Measurements from ENCODE around the gene TMEM119. TPM values are rescaled to one million over a fixed set of nuclear protein-coding genes. Genes with fewer than 3 reads are reported as not detected.

The TMEM119 gene
- total and polyA plus RNA-seq, 2 of the 4 experiments (the other 2 are of a cell fraction): 8.1 to 9.2 TPM

DNA sequence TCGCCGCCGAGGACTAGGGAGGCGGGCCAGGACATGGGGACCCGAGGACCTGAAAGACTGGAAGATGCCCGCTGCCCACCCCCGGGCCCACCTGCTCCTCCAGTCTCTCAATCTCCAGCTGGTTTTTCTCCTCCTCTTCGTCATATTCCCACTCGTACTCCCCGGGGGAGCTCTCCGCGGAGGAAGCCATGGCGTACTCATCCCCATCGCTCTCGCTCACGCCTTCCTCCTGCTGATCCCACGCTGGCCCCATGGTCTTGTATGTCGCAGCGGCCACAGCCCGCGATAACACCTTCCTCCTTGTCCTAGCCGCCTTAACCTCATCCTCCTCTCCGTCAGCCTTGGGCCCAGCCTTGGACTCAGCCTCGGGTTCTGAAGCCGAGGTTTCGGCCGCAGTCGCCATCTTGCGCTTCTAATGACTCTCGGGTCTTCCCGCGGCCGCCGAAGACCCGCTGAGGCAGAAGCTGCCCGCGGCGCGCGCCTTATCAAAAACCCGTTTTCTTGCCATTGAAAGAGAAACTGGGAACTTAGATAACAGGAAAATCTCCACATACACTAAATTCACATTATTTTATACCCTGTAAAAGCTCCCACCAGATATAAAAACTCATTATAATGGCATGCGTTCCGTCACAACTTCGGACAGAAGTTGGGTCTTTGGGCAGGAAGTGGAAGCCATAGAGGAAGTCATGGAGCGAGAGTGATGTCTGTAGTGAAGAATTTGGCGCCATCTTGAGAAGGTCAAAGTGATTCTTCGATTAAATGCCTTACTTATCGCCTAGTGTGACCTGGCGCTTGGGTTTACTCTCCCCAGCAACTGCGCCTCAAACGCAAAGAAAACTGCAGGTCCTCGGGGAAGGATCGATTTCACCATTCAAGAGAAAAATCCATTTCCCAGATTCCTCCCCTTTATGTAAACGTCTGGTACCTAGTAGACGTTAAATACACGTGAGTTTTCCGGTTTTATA lies 36.8 kb downstream of the TMEM119 start, which contains the start of gene SART3:
Gene SART3 (minus strand): TSS at position 422 of the 968 bp plus-strand sequence. CDS start 19 bp downstream, at position 403.
- DNase-seq: peak; percentile 89
- Histone ChIP-seq H3K14ac (replicated peaks; ENCODE audit: low read depth, low read length) (peak within 1 kb of the TSS; percentile 99), H4K5ac (ENCODE audit: low read depth, low read length) (peak within 1 kb of the TSS; percentile 96), H3K4me1 (ENCODE audit: control insufficient read depth, insufficient read depth, low read length) (no peaks in the 10 kb centered on the region), H4K91ac (ENCODE audit: insufficient read depth, low read depth, low read length) (peak within 1 kb of the TSS; percentile 92), H3K9me1 (ENCODE audit: insufficient read depth, low read length) (peaks cover 9% of the 10 kb centered on the region; the same call in 1 of the 2 replicates), H3K36me3 (ENCODE audit: control insufficient read depth, insufficient read depth, low read length) (peaks cover 15% of the 10 kb centered on the region), H2BK5ac (ENCODE audit: low read depth, low read length, poor library complexity, severe bottlenecking) (peak within 1 kb of the TSS; percentile 92), H3K79me1 (ENCODE audit: low read depth in 1 of 2, low read length in 2 of 2) (peaks cover 15 to 66% of the 10 kb centered on the region in 2 experiments), H3K27ac (ENCODE audit: insufficient read depth, low read length) (peak within 1 kb of the TSS; percentile 97), H2BK120ac (ENCODE audit: low read depth, low read length) (peak within 1 kb of the TSS; percentile 74), H3K23ac (ENCODE audit: low read depth, low read length) (peak within 1 kb of the TSS; percentile 96), H2AK5ac (ENCODE audit: low read depth, low read length) (peak within 1 kb of the TSS; percentile 90), H2BK15ac (ENCODE audit: low read depth, low read length) (peak within 1 kb of the TSS; percentile 33; the same call in 1 of the 3 replicates), H3K27me3 (ENCODE audit: control insufficient read depth, insufficient read depth, low read length) (no peaks in the 10 kb centered on the region), H2BK20ac (ENCODE audit: low read depth, low read length) (no peak within 1 kb of the TSS), H3K56ac (ENCODE audit: extremely low read depth, insufficient read depth, low read length) (peak within 1 kb of the TSS; percentile 91), H3K4ac (ENCODE audit: low read depth, low read length) (peak within 1 kb of the TSS; percentile 98), H3K4me3 (ENCODE audit: insufficient read depth, low read depth, low read length) (peak within 1 kb of the TSS; percentile 92), H3K4me2 (ENCODE audit: low read depth, low read length) (peak within 1 kb of the TSS; percentile 99), H4K8ac (ENCODE audit: low read depth in 2 of 2, low read length in 2 of 2) (peak within 1 kb of the TSS; percentile 80 to 97), H4K20me1 (ENCODE audit: insufficient read depth, low read length) (peaks cover 32% of the 10 kb centered on the region), H3K18ac (ENCODE audit: low read depth, low read length) (peak within 1 kb of the TSS; percentile 76), H2AFZ (replicated peaks; ENCODE audit: low read length, poor library complexity) (peak within 1 kb of the TSS; percentile 96), H3K9me3 (ENCODE audit: control insufficient read depth, insufficient read depth, low read length) (no peaks in the 10 kb centered on the region), H3K9ac (ENCODE audit: low read depth, low read length) (peak within 1 kb of the TSS; percentile 99), H2AK9ac (replicated peaks; ENCODE audit: low read depth, low read length, poor library complexity) (peak within 1 kb of the TSS; percentile 93)
- 0% methylated on average over 20 of the region's 57 CpGs; no CpG with 5 or more reads in 1 of the 2 experiments for WGBS, 2 experiments (ENCODE audit: extremely low coverage in 2 of 2, insufficient read length in 1 of 2)
- TF ChIP-seq FOS (IDR thresholded peaks at IDR 0.05; ENCODE audit: low read depth, low read length): peak; percentile 24; the same call in 1 of the 2 replicates
- no peak for TF ChIP-seq NFE2L2 (IDR thresholded peaks at IDR 0.05; ENCODE audit: low read depth, low read length)
- no peak for TF ChIP-seq MAZ (IDR thresholded peaks at IDR 0.05; ENCODE audit: borderline replicate concordance, low read depth, low read length)
- TF ChIP-seq BHLHE40 (IDR thresholded peaks at IDR 0.05; ENCODE audit: low read depth, low read length): no peak
- TF ChIP-seq RCOR1 (IDR thresholded peaks at IDR 0.05; ENCODE audit: insufficient replicate concordance, low read length): no peak
- TF ChIP-seq RFX5 (IDR thresholded peaks at IDR 0.05; ENCODE audit: low read depth, low read length): no peak
- TF ChIP-seq RAD21 (IDR thresholded peaks at IDR 0.05; ENCODE audit: low read length): no peak
- TF ChIP-seq CEBPB (IDR thresholded peaks at IDR 0.05; ENCODE audit: low read depth, low read length): no peak
- TF ChIP-seq MAFK (IDR thresholded peaks at IDR 0.05; ENCODE audit: low read depth, low read length): no peak
- no peak for TF ChIP-seq MXI1 (IDR thresholded peaks at IDR 0.05; ENCODE audit: borderline replicate concordance, low read depth, low read length)
- TF ChIP-seq POLR2A (IDR thresholded peaks at IDR 0.05; ENCODE audit: low read depth, low read length): peak; percentile 87
- TF ChIP-seq, protein P1, sequence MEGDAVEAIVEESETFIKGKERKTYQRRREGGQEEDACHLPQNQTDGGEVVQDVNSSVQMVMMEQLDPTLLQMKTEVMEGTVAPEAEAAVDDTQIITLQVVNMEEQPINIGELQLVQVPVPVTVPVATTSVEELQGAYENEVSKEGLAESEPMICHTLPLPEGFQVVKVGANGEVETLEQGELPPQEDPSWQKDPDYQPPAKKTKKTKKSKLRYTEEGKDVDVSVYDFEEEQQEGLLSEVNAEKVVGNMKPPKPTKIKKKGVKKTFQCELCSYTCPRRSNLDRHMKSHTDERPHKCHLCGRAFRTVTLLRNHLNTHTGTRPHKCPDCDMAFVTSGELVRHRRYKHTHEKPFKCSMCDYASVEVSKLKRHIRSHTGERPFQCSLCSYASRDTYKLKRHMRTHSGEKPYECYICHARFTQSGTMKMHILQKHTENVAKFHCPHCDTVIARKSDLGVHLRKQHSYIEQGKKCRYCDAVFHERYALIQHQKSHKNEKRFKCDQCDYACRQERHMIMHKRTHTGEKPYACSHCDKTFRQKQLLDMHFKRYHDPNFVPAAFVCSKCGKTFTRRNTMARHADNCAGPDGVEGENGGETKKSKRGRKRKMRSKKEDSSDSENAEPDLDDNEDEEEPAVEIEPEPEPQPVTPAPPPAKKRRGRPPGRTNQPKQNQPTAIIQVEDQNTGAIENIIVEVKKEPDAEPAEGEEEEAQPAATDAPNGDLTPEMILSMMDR (conservative IDR thresholded peaks at IDR 0.05; ENCODE audit: low read depth, low read length): no peak
- peak; percentile 58 for ATAC-seq (ENCODE audit: low read depth)
- intact Hi-C loops (cut with micrococcal nuclease): no loop called here
- in situ Hi-C loops (cut with MboI; ENCODE audit: low sequenced_read_pairs): loop anchor here (5.0 to 10.0 kb wide), 2 partner anchors 394 to 531 kb away; partner anchors contain the start of gene ALKBH2
- no TSS peak for BruUV-seq (replicated peaks)
- CTCF ChIA-PET: no interaction called here
- POLR2A ChIA-PET (ENCODE audit: unreplicated experiment): interaction anchor here (0.6 kb wide), 1 partner anchor 49 kb away, joined by 3 read pairs; no protein-coding TSS in a partner anchor
- dilution Hi-C loops (cut with HindIII; ENCODE audit: low sequenced_read_pairs, unreplicated experiment): no loop called here

Measured in IMR-90 (cell line).